Fibroblast of gingiva (primary cell): ENCODE results near the gene SBNO1.
"Not testable (repeated sequence)": the region's sequence is repeated elsewhere in the genome, so short reads cannot be mapped to it uniquely, and the experiment has no call there.

Experiments
- DNase-seq: peaks from one replicate; pipeline ENCODE4 v3.0.0-alpha.2; 2011; ENCODE audit warnings: low read depth

The SBNO1 gene

DNA sequence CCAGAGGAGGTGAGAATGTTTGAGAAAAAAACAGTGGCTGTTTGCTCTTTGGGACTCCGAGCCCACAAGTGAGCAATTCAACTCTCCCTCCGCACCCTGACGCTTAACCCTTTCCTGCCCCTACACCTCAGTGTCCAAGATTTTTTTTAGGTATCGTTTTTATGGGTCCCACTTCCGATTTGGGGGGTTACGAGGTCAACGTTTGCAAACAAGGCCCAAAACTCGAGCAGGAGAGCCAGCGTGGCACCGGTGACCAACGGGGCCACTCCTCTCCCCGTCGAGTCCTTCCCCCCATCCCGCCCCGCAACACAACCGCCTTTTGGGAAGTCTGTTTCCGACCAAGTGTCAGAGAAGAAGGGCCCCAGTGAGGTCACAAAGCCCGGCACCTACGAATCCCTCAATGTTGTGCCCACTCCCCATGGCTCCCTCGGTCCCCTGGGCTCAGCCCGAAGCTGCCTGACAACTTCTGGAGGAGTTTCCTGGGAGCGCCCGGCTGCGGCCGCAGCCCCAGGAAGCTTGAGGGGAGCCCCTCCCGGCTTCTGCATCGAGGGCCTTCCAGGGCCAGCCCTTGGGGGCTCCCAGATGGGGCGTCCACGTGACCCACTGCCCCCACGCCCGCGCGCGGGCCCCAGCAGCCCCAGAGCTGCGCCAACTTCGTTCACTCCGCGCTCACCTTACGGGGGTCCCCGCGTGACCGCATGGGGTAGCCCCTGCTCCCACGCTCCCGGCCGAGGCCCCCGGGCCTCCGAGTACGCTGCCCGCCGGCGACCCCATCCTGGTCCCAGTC, 94.2 kb downstream of the SBNO1 start:
- DNase-seq, result peak; percentile 45

DNA sequence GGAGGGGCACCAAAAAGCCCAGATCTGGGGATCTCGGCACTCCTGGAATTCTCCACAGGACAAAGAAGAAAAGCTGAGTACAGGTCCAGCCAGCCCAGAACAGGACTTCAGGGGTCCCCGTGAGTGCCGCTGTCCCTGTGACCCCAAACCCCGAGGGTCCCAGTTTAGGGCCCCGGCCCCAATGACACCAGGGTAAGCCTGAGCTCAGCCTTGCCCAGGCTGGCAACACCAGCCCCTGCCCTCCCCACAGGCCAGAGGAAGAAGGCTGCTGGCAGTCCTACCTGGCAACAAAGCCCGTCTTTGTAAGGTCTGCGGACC, 94.8 kb downstream of the SBNO1 start:
- DNase-seq, result no peak

DNA sequence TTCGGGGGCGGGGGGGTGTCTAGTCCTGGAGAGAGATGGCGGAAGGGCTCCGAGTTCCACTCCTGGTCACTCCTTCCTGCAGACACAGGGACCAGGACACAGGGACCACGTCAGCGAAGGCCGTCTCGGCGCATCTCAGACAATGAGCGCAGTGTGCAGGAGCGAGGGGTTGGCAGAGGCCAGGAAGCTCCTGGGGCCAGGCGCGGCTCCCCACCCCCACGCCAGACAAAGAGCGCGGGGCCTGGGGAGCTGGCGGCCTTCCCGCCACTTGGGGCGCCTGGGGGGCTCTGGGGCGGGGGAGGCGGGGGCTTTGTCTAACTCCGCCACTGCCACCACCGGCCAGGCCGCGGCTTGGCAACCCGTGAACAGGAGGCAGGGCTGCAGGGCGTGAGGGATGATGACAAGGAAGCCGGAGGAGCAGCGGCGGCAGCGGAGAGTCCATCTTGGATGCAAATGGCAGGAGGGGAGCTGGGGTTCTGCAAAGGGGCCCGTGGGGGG, 95.2 kb downstream of the SBNO1 start:
- peak; percentile 74 for DNase-seq

DNA sequence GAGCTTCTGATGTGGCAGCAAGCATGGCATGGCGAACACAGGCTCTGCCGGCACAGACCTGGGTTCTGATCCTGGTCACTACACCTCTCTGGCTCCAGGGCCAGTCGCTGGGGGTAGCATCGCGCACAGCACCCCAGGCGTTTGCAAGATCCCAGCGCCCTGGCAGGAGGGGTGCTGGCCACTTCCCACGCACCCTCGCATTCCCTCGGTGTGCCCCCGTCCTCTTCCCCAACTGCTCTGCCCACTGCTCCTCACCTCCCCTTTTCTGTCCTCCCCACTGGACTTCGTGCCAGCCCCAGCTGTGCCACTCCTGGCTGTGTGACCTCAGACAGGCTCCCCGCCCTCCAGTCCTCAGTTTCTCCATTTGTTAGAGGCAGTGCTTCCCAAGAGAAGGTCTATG, 95.8 kb downstream of the SBNO1 start:
- no peak for DNase-seq

DNA sequence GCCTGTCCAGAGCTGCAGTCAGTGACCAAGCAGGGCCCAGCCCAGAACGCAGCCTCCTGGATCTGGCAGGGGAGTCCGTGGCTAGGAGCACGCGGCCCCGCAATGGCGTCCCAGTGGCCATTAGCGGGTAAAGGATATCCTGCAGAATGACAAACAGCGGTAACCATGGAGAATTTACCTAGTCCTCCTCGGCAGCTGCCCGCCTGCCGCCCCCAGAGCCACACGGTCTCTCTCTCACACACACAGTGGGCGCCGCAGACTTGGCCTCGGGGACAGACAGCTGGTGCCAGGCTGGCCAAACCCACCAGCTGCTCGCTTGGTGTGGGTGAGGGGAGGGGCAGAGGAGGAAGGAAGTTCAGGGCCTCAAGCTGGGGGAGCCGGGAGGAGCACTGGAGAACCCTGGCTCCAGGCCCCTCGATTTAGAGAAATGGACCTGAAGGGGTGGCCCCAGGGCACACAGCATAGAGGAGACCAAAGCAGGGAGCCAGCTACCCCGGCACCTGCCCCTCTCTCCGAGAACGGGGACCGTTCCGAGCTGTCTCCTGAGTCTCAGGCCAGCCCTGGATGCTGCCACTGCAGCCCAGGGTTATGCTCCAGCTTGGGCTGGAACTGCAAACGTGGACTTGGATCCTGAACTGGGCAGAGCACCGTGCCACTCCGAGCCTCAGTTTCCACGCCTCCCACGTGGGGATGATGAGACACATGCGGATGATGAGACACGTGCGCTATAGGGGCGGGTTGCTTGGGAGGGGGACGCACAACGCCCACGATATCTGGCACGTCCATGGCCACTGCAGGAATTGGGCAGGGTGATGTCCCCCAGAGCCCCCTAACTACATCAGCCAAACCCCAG, 96.4 kb downstream of the SBNO1 start:
- DNase-seq, result no peak

DNA sequence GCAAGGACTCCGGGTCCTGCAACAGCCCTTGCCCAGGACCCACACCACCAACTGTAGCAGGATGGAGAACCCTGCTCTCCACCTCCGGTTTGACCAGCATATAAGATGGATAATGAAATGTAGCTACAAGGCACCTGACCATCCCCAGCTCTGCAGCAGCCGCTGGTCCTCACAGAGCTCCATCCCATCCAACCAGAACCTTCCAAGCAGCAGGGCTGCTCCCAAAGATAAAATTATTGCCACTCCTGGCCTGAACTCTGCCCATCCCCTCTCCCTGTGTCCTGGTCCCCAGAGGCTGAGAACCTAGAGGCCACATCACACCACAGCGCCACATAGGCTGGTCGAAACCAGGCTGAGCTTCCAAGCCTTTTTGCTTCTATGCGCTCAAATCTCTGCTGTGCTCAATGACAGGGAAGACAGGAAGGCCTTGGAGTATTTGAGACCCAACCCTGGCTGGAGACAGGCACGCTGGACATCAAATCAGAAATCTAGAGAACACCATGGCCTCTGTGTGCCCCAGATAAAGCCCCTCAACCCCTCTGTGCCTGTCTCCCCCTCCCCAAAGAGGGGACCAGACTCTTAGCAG, 97.2 kb downstream of the SBNO1 start:
- no peak for DNase-seq

DNA sequence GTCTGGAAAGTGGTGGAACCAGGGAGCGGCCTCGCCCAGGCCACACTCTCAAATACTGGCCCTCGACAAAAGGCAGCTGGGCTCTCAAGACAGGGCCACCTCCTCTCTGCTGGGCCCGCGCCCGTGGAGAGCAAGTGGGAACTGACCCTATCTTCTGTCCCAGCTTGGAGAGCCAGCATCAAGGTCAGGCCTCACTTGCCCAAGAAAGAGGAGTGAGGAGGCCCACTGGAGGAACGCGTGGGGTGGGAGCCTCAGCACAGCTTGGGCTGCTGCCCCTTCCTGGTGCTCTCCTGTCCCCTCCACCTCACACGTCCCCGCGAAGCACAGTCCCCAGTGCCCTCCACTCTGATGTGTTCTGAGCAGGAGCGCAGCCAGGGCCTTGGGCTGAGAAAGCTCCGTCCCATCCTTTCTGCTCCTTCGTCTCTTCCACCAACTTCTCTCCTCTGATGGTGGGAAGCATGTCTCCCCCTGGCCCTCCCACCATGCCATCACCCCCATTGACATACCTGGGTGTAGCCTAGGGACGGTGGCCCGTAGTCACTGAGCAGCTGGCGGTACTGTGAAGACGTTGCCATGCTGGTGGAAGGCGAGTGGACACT, 97.9 kb downstream of the SBNO1 start:
- no peak for DNase-seq

DNA sequence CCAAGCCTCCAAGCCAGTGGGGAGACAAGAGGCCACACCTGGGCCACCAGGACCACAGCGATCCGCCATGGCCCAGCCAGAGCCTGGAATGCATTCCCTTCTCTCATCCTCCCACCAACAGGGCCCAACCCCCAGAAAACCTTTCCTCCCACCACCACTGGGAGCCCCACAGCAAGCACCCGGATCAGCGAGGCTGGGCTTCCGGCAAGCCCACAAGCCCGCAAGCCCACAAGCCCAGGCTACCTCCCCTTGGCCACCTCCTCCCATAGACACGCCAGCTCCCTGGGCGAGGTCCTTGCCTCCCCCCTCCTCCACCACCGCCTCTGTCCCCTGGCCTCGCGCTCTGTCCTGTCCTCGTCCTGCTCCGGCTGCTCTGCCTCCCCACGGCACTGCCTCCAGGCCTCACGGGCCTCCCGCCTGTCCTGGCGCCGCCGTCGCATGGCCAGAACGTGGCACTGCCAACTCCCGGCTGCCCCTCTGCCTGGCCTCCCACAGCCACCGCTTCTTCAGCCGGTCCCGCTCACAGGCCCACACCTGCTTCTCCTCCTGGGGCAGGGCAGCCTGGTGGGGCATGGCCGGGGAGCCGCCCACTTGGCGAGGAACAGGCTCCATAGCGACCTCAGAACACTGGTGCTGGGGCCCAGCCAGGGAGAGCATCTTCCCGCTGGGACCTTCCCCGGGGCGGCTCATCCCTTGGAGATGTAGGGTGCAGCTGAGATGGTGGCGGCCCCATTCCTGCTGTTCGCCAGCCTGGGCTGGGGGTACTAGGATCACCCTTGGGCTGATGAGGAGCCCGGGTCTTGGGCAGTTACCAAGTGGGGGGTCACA, 98.6 kb downstream of the SBNO1 start:
- no peak for DNase-seq

DNA sequence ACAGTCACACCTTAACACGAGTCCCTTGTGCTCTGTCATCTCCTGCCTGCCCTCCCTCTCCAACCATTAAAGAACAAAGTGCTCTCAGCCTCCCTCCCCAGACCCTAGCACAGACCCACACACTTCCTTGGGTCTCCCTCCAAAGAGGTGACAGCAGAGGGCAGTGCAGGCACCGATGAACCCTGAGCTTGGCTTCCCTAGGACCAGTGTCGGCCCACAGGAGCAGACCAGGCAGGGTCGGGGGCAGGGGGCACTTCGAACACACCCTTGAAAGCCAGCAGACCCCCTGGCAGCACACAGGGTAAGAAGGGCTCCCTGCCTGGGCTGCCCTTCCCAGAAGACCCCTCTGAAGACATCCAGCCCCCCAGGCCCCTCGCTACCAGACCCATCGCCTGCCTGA, 100.0 kb downstream of the SBNO1 start:
- no peak for DNase-seq

DNA sequence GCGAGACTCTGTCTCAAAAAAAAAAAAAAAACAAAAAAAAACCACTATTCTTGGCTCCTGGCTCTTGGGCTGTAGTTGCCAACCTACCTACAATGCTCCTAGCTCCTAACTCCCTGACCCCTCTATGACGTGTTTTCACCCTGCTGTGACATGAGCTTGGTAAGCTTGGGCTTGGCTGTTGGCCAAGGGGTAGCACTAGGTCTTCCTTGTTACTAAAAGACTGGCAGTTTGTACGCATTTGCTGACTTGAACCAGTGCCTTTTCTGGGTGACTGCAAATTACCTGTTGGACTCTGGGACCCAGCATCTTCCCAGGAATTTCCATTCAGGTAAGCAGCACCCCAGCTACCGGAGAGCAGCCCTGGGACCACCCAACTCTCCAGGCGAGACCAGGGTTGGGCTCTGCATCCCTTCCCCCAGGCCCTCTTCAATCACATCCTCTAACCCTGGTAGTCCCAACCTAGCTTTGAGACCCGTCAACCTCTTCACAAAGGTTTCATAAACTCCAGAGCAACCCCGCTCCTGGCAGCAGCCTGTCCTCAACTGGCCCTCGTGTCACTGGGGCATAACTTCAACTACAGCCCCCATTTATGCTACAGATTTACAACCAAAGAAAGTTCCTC, 101.3 kb downstream of the SBNO1 start:
- DNase-seq, result no peak

DNA sequence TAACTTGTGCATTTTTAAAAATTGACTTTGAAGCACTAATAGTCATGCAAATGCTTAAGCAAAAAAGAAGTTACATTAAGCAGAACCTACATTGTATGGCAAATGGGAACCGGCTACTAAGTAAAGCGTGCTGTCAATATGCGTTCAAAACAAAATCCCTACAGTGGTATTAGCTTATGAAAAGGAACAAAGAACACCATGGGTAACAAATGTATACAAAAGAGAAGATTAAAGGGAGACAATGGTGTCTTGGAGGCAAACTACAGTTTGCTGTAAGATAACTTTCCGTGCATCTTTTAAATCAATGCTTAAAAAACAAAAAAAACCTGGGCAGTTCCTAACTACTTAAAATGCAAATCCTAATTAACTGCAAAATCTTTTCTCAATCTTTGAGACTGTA, 103.5 kb downstream of the SBNO1 start:
- DNase-seq, result no peak

DNA sequence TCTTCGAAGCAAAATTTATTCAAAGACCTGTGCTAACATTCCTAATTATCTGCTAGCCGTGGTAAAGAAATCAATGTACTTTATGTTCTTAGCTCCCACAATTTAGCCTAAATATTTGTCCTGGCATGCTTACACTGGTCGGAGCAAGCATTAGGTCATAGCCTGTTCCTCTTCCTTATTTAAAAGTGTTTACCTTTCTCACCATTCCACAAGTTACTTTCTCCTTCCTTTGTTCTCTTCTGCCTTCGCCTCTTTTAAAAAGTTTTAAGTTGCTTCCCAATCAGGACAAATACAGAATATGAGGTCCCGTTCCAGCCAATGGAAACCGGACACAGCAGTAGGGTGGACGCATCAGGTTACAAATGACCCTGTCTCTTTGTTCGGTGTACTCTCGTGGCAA, 104.6 kb downstream of the SBNO1 start:
- DNase-seq, result no peak

DNA sequence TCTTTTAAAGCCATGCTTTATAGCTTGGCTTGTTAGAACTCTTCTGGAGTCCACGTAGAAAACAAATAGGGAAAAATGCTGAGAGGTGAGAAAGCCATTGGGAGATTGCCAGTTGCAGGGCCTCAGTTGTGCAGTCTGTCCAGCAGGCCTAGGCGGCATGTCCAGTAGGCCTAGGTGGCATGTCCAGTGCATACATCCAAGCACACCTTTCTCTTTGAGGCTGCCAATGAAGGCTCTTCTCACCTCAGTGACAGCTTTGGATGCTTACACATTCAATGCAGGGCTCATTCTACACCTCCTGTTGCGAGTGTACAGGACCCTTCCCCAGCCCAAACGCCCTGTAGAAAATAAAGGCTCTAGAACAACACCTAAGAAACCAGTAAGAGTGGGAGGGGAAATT, 106.1 kb downstream of the SBNO1 start:
- DNase-seq, result no peak

DNA sequence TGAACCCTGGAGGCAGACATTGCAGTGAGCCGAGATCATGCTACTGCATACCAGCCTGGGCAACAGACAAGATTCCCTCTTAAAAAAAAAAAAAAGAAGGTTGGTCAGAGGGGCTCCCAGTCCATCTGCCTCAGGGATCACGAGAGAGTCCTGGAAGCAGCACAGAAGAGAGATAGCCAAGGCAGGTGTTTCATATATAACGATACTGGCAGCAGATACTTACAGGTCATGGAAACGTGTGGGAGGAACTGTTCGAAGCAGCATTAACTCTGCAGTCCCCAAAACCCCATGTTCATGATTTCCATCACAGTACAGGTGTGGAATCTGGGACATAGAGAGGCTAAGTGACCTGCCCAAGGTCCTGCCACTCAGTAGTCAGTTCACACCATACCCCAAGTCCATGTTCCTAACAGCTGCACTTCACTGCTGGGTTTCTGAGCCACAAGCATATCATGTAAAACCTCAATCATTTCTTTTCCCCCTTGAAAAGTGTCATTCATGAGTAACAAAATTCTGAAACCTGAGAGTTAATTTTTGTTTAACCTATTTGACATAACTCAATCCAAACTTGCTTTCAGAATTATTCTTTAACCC, 109.7 kb downstream of the SBNO1 start:
- no peak for DNase-seq

DNA sequence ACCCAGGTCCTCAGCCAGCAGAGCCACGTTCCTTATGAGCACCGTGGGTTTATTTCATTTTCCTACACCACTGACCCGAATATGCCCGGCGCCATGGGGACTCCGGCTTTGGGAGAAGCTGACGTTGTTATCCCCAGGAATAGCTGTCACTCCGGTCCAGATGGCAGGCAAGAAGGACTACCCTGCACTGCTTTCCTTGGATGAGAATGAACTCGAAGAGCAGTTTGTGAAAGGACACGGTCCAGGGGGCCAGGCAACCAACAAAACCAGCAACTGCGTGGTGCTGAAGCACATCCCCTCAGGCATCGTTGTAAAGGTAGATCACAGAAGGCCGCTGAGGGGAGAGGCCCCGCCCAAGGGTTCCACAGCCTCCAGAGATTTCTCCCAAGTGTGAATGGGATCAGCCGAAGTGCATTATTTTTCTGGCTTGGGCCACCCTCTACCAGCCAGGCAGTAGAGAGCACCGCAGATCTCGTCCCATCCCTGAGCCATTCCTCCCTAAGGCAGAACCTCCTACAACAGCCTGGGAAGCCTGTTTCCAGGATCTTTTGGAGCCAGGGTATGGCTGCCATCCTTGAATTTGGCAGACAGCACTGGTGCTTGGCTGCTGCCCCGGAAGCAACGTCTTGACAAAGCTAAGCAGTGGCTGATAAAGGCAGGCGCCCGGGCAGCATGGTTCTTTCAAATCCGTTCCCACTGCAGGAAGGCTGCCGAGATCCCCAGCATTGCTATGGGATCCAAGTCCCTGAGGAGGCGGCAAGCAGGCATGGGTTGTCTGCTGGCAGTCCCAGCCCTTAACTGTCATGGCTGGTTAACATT, 110.8 kb downstream of the SBNO1 start:
- DNase-seq, result no peak

DNA sequence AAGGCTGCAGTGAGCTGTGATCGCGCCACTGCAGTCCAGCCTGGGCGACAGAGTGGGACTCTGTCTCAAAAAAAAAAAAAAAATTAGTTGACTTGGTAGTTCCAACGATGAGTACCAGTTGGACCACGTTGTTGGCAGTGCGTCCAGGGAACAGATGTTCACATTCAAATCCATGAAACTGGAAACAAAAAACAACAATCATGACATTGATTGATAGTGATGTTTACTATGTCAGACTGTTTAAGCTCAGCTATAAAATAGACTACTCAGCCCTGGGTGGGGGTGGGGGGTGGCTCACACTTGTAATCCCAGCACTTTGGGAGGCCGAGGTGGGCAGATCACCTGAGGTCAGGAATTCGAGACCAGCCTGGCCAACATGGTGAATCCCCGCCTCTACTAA, 112.3 kb downstream of the SBNO1 start:
- not testable (repeated sequence) for DNase-seq

DNA sequence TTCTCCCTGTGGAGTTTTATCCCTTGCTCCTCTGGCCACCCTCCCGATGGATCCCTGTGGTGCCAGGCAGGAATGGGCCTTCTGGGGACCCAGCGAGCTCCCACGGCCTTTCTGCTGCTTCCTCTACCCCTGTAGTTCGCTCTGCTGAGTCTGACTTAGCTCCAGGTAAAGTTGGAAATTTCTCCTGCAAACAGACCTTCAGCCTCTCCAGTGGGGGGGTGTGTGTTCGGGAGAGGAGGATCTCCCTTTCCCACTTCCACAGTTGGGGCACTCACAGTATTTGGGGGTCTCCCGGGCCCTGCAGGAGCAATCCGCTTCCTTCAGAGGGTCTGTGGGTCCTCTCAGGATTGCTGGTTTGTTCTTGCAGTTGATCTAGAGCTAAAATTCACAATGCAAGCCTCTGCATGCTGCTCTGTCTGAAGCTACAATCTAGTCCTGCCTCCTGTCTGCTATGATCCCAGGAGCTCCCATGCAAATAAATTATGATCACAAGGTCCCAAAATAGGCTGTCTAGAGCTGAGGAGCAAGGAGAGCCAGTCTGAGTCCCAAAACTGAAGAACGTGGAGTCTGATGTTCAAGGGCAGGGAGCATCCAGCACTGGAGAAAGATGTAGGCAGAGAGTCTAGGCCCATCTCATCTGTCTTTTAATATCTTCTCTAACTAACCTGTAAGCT, 113.1 kb downstream of the SBNO1 start:
- no peak for DNase-seq

DNA sequence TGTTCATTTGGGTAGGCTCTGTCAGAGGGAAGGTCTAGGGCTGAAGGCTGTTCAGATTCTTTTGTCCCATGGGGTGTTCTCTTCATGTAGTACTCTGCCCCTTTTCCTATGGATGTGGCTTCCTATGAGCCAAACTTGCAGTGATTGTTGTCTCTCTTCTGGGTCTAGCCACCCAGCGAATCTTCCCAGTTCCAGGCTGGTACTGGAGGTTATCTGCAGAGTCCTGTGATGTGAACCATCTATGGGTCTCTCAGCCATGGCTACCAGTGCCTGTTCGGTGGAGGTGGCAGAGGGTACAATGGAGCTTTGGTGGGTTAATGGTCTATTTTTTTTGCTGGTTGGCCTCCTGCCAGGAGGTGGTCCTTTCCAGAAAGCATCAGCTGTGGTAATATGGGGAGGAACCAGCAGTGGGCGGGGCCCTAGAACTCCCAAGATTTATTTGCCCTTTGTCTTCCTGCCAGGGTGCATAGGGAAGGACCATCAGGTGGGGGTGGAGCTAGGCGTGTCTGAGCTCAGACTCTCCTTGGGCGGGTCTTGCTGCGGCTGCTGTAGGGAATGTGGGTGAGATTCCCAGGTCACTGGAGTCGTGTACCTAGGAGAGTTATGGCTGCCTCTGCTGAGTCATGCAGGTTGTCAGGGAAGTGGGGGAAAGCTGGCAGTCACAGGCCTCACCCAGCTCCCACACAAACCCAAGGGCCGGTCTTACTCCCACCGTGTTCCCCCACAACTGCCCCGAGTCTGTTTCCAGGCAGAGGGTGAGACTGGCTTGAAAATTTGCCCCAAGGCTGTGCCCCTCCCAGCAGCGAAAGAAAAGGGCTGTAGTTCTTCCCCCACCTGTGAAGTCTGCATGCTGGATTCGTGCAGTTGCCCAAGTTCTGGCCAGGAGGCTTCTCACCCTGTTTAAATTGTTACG, 113.9 kb downstream of the SBNO1 start:
- no peak for DNase-seq
